SK-N-SH (cell line): ENCODE data around the gene LMTK2. TPM values are rescaled to one million over a fixed set of nuclear protein-coding genes. Genes with fewer than 3 reads are reported as not detected.

Experiments
- CTCF ChIA-PET: fragments of 300-600, 350-600 bp; formaldehyde crosslinking; extraction: SDS; loops from one replicate; lab custom pipeline; 2021; lab: Yijun Ruan, JAX
- POLR2A ChIA-PET: fragments of 350-600 bp; sonication (Branson Sonifier 250); formaldehyde crosslinking; extraction: SDS; loops from one replicate; lab custom pipeline; 2020; ENCODE audit warnings: antibody characterized with exemption, inconsistent platforms; lab: Yijun Ruan, JAX
- DNase-seq: peaks from one replicate; pipeline ENCODE4 v3.0.0; 2012
- H2AFZ ChIP-seq: fragments of 200-600 bp; sonication (generic); 2 replicates; pipeline ENCODE4 v1.8.1; 2016; ENCODE audit warnings: antibody characterized with exemption, mild to moderate bottlenecking, low read depth
- H3F3A ChIP-seq: fragments of 200-600 bp; sonication (generic); replicated peaks from 2 replicates; pipeline ENCODE3; 2016; ENCODE audit warnings: antibody characterized with exemption, mild to moderate bottlenecking; ENCODE audit not compliant: insufficient read depth
- H3K27ac ChIP-seq, 2 experiments: fragments of 200-500 bp in 1 of 2; fragments of 200-600 bp in 1 of 2; sonication (Bioruptor generic) in 1 of 2; sonication (generic), shearing (Covaris generic) in 1 of 2; 2 replicates each; pipeline versions ENCODE4 v1.5.1 to v1.6.1; 2014 to 2016; ENCODE audit warnings: low read depth in 2 of 2, inconsistent platforms in 1 of 2, low read length in 1 of 2, mild to moderate bottlenecking in 1 of 2, mixed read lengths in 1 of 2
- H3K27me3 ChIP-seq: fragments of 200-600 bp; sonication (generic), shearing (Covaris generic); 2 replicates; pipeline ENCODE4 v1.6.1; 2016; ENCODE audit warnings: mixed run types; ENCODE audit not compliant: insufficient read depth
- H3K36me3 ChIP-seq, 2 experiments: fragments of 200-500 bp in 1 of 2; fragments of 200-600 bp in 1 of 2; sonication (Bioruptor generic) in 1 of 2; sonication (generic) in 1 of 2; replicated peaks in 1 of 2; 2 replicates each; pipeline versions ENCODE3 to v1.5.1; 2014 to 2016; ENCODE audit warnings: low read length in 1 of 2, mild to moderate bottlenecking in 1 of 2; ENCODE audit not compliant: insufficient read depth in 2 of 2, control insufficient read depth in 1 of 2
- H3K4me1 ChIP-seq, 2 experiments: fragments of 200-500 bp in 1 of 2; fragments of 200-600 bp in 1 of 2; sonication (Bioruptor generic) in 1 of 2; sonication (generic), shearing (Covaris generic) in 1 of 2; 2 replicates each; pipeline versions ENCODE4 v1.5.1 to v1.6.1; 2014 to 2016; ENCODE audit warnings: low read depth in 1 of 2, low read length in 1 of 2, mixed run types in 1 of 2; ENCODE audit not compliant: insufficient read depth in 2 of 2, control insufficient read depth in 1 of 2
- H3K4me2 ChIP-seq: fragments of 200-600 bp; sonication (generic), shearing (Covaris generic); 2 replicates; pipeline ENCODE4 v1.6.1; 2017; ENCODE audit warnings: mixed run types
- H3K4me3 ChIP-seq, 2 experiments: fragments of 200-500 bp in 1 of 2; fragments of 200-600 bp in 1 of 2; sonication (Bioruptor generic) in 1 of 2; sonication (generic), shearing (Covaris generic) in 1 of 2; 2 replicates each; pipeline versions ENCODE4 v1.5.1 to v1.8.1; 2014 to 2016; ENCODE audit warnings: low read depth in 2 of 2, inconsistent platforms in 1 of 2, low read length in 1 of 2, mild to moderate bottlenecking in 1 of 2, mixed read lengths in 1 of 2, moderate library complexity in 1 of 2
- H3K79me2 ChIP-seq: fragments of 200-600 bp; sonication (generic); 2 replicates; pipeline ENCODE4 v1.8.1; 2017; ENCODE audit warnings: mild to moderate bottlenecking; ENCODE audit not compliant: insufficient read depth
- H3K9ac ChIP-seq: fragments of 200-600 bp; sonication (generic); 2 replicates; pipeline ENCODE4 v1.6.1; 2017; ENCODE audit warnings: mixed run types
- H3K9me2 ChIP-seq: fragments of 200-600 bp; sonication (generic); 2 replicates; pipeline ENCODE4 v1.6.1; 2017; ENCODE audit warnings: mixed run types
- H3K9me3 ChIP-seq: fragments of 200-600 bp; sonication (generic); 2 replicates; pipeline ENCODE4 v1.6.1; 2017; ENCODE audit warnings: mixed run types, mild to moderate bottlenecking, moderate library complexity
- H4K20me1 ChIP-seq: fragments of 200-600 bp; sonication (generic); 2 replicates; pipeline ENCODE4 v1.6.1; 2017; ENCODE audit warnings: mild to moderate bottlenecking, mixed run types; ENCODE audit not compliant: insufficient read depth
- CTCF ChIP-seq: fragments of 200-600 bp; sonication (generic); IDR thresholded peaks from 2 replicates; pipeline ENCODE4 v1.6.1; 2017; ENCODE audit warnings: antibody characterized with exemption, mild to moderate bottlenecking, moderate library complexity
- FOSL2 ChIP-seq: IDR thresholded peaks from 2 replicates; pipeline ENCODE4 v1.4.0; 2012; ENCODE audit warnings: low read depth, mild to moderate bottlenecking, moderate library complexity, borderline replicate concordance
- FOXJ3 ChIP-seq: sonication (generic); formaldehyde crosslinking; IDR thresholded peaks from 2 replicates; pipeline ENCODE4 v1.5.1; 2020; ENCODE audit warnings: mild to moderate bottlenecking, missing genetic modification reagents
- IRF3 ChIP-seq: fragments of 150-350 bp; IDR thresholded peaks from 2 replicates; pipeline ENCODE4 v1.6.1; 2016; ENCODE audit warnings: mild to moderate bottlenecking, low read depth, low read length
- MEF2A ChIP-seq: IDR thresholded peaks from 2 replicates; pipeline ENCODE4 v1.4.0; 2012; ENCODE audit warnings: low read depth, borderline replicate concordance
- MXI1 ChIP-seq: IDR thresholded peaks from 2 replicates; pipeline ENCODE4 v1.6.1; 2012; ENCODE audit warnings: mild to moderate bottlenecking, low read depth, low read length, improper control_type of control experiment
- NFIC ChIP-seq: IDR thresholded peaks from 2 replicates; pipeline ENCODE4 v1.4.0; 2012; ENCODE audit warnings: borderline replicate concordance
- NRF1 ChIP-seq: IDR thresholded peaks from 2 replicates; pipeline ENCODE4 v1.6.1; 2012; ENCODE audit warnings: low read depth, mild to moderate bottlenecking, low read length
- POLR2AphosphoS5 ChIP-seq: IDR thresholded peaks from 2 replicates; pipeline ENCODE4 v1.6.1; 2012; ENCODE audit warnings: low read depth, low read length
- SIN3A ChIP-seq: IDR thresholded peaks from 2 replicates; pipeline ENCODE4 v1.6.1; 2012; ENCODE audit warnings: low read depth, mild to moderate bottlenecking, low read length, moderate library complexity, borderline replicate concordance
- SMC3 ChIP-seq: IDR thresholded peaks from 2 replicates; pipeline ENCODE4 v1.6.1; 2012; ENCODE audit warnings: low read depth, low read length, improper control_type of control experiment
- USF1 ChIP-seq: IDR thresholded peaks from 2 replicates; pipeline ENCODE4 v1.4.0; 2012; ENCODE audit warnings: low read depth, borderline replicate concordance
- USF2 ChIP-seq: fragments of 150-350 bp; IDR thresholded peaks from 2 replicates; pipeline ENCODE4 v1.6.1; 2017; ENCODE audit warnings: antibody characterized with exemption, low read length, low read depth, borderline replicate concordance
- YY1 ChIP-seq: IDR thresholded peaks from 2 replicates; pipeline ENCODE4 v1.4.0; 2012; ENCODE audit warnings: low read depth, mild to moderate bottlenecking
- ZBTB33 ChIP-seq: IDR thresholded peaks from 2 replicates; pipeline ENCODE4 v1.4.0; 2012; ENCODE audit warnings: low read depth, borderline replicate concordance
- WGBS: methylation state at CpG from one replicate; pipeline ENCODE4 v1.1.6; 2017; ENCODE audit warnings: low lambda C conversion rate; 5-methylcytosine and 5-hydroxymethylcytosine counted together
- polyA plus RNA-seq, 3 experiments: library from polyadenylated mRNA; depleted of rRNA; stranded (reverse); fragments of >200 nt; gene quantifications; 2 replicates each; pipeline ENCODE4 v1.2.3, GENCODE V29; 2012

The LMTK2 gene
- polyA plus RNA-seq, 1 of the 3 experiments (the other 2 are of a cell fraction), result 9.0 TPM

- H2AFZ ChIP-seq, result no peak overlapping the region
- no peaks in the 10 kb centered on the region for H3K9me2 ChIP-seq
- H3K27ac ChIP-seq, result no peak overlapping the region
- no peaks in the 10 kb centered on the region for H3K9me3 ChIP-seq
- no peaks in the 10 kb centered on the region for H4K20me1 ChIP-seq
- H3K4me2 ChIP-seq, result no peak overlapping the region
- no peaks in the 10 kb centered on the region for H3F3A ChIP-seq
- H3K4me3 ChIP-seq, result no peak overlapping the region
- no peaks in the 10 kb centered on the region for H3K27me3 ChIP-seq
- ChIA-PET CTCF (interaction anchor here (1.4 to 1.5 kb wide), 2 partner anchors 53 to 200 kb away, joined by 4 to 5 read pairs; no protein-coding TSS in a partner anchor), POLR2A (no interaction called here)
- peaks cover 8 to 11% of the 10 kb centered on the region in 2 experiments for H3K36me3 ChIP-seq
- no peaks in the 10 kb centered on the region for H3K4me1 ChIP-seq
- no peak for TF ChIP-seq MXI1
- TF ChIP-seq CTCF, result no peak
- H3K9ac ChIP-seq, result no peak overlapping the region
- no peak for DNase-seq
- whole genome bisulfite sequencing, result 97% methylated on average over 23 of the region's 34 CpGs
- H3K79me2 ChIP-seq, result no peaks in the 10 kb centered on the region
These were observed 115.2 kb downstream of the LMTK2 start for GRCh38 chr7:98221611-98222532.

- Histone ChIP-seq H4K20me1 (no peaks in the 10 kb centered on the region), H3K4me1 (no peaks in the 10 kb centered on the region), H2AFZ (no peak overlapping the region), H3K4me3 (no peak overlapping the region), H3K36me3 (peaks cover 7 to 8% of the 10 kb centered on the region in 2 experiments), H3F3A (no peaks in the 10 kb centered on the region), H3K27ac (no peak overlapping the region), H3K79me2 (no peaks in the 10 kb centered on the region), H3K9ac (no peak overlapping the region), H3K9me2 (no peaks in the 10 kb centered on the region), H3K4me2 (no peak overlapping the region), H3K27me3 (no peaks in the 10 kb centered on the region), H3K9me3 (no peaks in the 10 kb centered on the region)
- DNase-seq, result peak; percentile 52
- POLR2A ChIA-PET, result no interaction called here
- CTCF ChIA-PET, result interaction anchor here (1.4 to 1.5 kb wide), 2 partner anchors 54 to 201 kb away, joined by 4 to 5 read pairs; no protein-coding TSS in a partner anchor
- 96% methylated on average over 15 of the region's 30 CpGs for WGBS
- TF ChIP-seq POLR2AphosphoS5 (no peak), MEF2A (no peak), ZBTB33 (no peak), SMC3 (no peak), MXI1 (no peak), USF2 (no peak), USF1 (no peak), FOSL2 (no peak), NRF1 (no peak), IRF3 (no peak), FOXJ3 (no peak), YY1 (no peak), NFIC (no peak), SIN3A (no peak)
These were observed 116.0 kb downstream of the LMTK2 start for GRCh38 chr7:98222533-98223195.
